Testis (tissue), 2 donors: ENCODE measurements around the gene AKAP6.

Experiments used
- POLR2A ChIP-seq: fragments of 450-650 bp; IDR thresholded peaks from one replicate; pipeline ENCODE4 v1.6.1; 2017; ENCODE audit warnings: antibody characterized with exemption, mild to moderate bottlenecking, moderate library complexity
- TF ChIP-seq, protein P1 (sequence below), 3 experiments: fragments of 450-650 bp in 2 of 3; fragments of 200-600 bp in 1 of 3; sonication (generic) in 1 of 3; IDR thresholded peaks; one replicate each; pipeline ENCODE4 v1.5.1; 2016 to 2019; ENCODE audit warnings: antibody characterized with exemption in 3 of 3, mild to moderate bottlenecking in 2 of 3, moderate library complexity in 1 of 3

DNA sequence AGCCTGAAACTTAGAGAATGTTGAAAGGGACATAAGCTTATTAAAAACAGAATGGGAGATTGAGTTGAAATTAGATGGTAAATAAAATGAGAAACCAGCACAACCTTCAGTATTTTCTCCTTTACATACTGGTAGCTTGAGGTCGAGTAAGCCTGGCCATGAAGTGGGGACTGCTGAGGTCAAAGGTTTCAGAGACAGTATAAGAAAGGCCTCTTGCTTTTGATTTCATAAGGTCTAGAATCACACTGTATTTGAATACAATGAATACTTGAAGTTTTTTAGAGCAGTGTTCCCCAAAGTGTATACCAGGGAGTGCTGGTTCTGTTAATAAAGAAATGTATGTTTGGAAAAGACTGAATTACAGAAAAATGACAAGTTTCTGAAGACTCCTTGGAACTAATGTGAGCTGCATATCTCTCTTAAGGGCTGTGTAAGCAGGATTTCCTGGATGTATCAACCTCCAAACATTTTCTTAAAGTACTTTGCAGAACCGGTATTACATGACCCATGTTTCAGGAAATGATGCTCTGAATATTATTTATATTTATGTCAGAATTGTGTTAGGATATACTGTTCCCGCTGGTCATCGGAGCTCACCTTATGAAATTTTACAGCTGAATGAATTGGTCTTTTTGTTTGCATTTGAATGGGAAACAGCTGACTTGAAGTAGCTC, 85.0 kb downstream of the AKAP6 start:
- TF ChIP-seq, protein P1, sequence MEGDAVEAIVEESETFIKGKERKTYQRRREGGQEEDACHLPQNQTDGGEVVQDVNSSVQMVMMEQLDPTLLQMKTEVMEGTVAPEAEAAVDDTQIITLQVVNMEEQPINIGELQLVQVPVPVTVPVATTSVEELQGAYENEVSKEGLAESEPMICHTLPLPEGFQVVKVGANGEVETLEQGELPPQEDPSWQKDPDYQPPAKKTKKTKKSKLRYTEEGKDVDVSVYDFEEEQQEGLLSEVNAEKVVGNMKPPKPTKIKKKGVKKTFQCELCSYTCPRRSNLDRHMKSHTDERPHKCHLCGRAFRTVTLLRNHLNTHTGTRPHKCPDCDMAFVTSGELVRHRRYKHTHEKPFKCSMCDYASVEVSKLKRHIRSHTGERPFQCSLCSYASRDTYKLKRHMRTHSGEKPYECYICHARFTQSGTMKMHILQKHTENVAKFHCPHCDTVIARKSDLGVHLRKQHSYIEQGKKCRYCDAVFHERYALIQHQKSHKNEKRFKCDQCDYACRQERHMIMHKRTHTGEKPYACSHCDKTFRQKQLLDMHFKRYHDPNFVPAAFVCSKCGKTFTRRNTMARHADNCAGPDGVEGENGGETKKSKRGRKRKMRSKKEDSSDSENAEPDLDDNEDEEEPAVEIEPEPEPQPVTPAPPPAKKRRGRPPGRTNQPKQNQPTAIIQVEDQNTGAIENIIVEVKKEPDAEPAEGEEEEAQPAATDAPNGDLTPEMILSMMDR (IDR thresholded peaks at IDR 0.05), result no peak
- no peak for TF ChIP-seq POLR2A
